Measurements from ENCODE around the gene TMEM190.

The TMEM190 gene

DNA sequence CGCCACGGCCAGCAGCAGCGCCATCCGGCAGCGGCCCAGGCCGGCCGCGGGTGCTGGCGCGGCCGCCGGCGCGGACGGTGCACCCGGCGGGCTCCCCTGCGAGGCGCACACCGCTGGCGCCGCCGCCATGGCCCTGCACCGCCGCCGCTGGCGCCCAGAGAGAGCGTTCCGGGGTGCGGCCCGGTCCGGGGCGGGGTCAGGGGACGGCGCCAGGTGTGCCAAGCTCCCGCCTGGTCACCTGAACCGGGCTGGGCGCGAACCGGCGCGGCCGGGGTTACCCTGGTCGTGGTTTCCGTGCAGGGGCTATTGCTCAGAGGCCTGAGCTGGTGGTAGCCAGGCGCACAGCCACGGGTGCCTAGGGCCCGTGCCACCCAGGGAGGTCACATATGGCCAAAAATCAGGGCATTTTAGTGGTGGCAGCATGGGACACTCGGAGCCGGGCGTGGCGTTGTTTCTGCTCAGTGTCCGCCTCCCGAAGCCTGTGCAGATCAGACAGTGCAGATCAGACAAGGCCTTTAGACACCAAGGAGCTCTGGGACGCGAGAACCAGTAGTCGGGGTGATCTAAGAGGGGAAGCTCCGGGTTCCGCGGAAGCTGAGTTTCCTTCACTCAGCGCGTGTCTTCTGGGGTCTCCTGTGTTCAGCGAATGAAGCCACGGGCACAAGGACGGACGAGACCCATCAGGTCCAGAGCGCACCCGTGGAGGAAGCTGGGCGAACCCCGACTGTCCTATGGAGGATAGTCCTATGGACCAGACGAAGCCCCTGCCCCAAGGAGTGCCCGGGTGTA is 7.7 kb downstream of the TMEM190 start, which contains the start of gene TMEM238:
Gene TMEM238 (minus strand): TSS at position 162 of the 789 bp plus-strand sequence. CDS start 33 bp downstream, at position 129.
- peak; percentile 64 for DNase-seq (ENCODE audit: low read depth)
- TF ChIP-seq, protein P1, sequence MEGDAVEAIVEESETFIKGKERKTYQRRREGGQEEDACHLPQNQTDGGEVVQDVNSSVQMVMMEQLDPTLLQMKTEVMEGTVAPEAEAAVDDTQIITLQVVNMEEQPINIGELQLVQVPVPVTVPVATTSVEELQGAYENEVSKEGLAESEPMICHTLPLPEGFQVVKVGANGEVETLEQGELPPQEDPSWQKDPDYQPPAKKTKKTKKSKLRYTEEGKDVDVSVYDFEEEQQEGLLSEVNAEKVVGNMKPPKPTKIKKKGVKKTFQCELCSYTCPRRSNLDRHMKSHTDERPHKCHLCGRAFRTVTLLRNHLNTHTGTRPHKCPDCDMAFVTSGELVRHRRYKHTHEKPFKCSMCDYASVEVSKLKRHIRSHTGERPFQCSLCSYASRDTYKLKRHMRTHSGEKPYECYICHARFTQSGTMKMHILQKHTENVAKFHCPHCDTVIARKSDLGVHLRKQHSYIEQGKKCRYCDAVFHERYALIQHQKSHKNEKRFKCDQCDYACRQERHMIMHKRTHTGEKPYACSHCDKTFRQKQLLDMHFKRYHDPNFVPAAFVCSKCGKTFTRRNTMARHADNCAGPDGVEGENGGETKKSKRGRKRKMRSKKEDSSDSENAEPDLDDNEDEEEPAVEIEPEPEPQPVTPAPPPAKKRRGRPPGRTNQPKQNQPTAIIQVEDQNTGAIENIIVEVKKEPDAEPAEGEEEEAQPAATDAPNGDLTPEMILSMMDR (IDR thresholded peaks at IDR 0.05; ENCODE audit: insufficient read depth, low read depth, low read length, missing control alignments): no peak
- peak within 1 kb of the TSS; percentile 74 for H3K4me3 ChIP-seq (ENCODE audit: low read depth, low read length)

DNA sequence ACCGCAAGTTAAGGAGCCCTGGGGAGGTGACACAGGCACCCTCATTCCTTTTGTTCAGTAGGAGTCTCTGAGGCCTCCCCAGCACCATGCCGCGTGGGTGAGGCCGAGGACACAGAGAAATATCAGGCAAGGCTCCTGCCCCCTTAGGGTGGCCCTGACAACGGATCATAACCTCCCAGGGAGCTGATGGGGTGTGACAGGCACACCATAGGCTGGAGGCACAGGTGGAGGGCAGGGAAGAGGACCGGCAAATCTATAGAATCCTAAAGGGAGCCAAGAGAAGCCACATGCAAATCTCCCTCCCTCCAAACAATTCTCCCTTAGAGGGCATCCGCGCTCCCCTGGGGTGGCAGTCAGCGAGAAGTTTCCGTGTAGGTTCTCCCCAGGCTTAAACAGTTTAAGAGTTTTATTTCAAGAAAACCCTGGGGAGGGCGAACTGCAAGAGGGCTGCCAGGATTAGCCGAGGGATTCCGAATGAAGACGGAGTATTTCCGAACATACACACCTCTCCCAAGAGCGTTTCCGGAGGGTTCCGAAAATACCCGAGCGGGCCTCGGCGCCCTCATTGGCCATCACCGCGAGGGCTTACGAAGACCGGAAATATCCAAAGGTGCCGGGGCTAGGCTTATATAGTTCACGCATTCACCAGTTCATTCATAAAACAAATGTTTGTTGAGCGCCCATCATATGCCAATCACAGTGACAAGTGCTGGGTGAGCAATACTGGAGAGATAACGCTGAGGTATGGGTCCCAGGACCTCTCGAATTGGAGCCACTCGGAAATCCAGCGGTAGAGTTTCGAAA is 8.5 kb downstream of the TMEM190 start:
- peak; percentile 97 for DNase-seq (ENCODE audit: low read depth)
- peak overlapping the region; percentile 74 for H3K4me3 ChIP-seq (ENCODE audit: low read depth, low read length)
- TF ChIP-seq, protein P1 (IDR thresholded peaks at IDR 0.05; ENCODE audit: insufficient read depth, low read depth, low read length, missing control alignments): no peak

DNA sequence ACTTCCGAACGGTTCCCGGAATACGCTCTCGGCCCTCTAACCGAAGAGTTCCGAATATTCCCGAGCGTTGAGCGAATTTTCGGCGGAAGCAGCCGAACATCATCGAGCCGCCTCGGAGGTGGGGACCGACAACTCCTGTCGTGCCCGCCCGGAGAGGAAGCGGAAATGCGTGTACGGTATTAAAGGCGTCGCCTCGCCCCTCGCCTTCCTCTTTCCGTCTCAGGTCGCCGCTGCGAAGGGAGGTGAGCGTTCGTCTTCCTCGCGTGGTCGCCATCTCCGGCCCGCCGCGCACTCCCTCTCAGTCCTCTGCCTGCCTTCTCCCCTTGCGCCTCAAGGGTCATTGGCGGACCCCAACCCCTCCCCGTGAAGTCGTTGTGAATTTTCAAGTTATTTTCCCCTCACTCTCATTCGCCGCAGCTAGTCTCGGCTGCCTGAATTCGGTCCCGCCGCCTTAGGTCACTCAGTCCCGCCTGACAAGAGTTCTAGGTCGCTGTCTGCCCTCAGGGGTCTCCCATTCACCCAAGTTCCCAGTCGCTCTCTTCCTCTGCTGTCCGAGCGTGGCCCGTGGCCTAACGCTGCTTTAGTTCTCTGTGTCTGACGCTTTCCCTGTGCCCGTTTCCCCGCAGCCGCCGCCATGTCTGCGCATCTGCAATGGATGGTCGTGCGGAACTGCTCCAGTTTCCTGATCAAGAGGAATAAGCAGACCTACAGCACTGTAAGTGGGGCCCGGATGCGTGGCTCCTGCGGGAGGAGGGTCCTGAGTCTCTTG is 9.3 kb downstream of the TMEM190 start, which contains the start of gene RPL28:
Gene RPL28 (plus strand): TSS at position 209 of the 769 bp plus-strand sequence. CDS start 426 bp downstream, at position 635.
- H3K4me3 ChIP-seq (ENCODE audit: low read depth, low read length): peak within 1 kb of the TSS; percentile 95
- TF ChIP-seq, protein P1 (IDR thresholded peaks at IDR 0.05; ENCODE audit: insufficient read depth, low read depth, low read length, missing control alignments): no peak
- peak; percentile 99 for DNase-seq (ENCODE audit: low read depth)

DNA sequence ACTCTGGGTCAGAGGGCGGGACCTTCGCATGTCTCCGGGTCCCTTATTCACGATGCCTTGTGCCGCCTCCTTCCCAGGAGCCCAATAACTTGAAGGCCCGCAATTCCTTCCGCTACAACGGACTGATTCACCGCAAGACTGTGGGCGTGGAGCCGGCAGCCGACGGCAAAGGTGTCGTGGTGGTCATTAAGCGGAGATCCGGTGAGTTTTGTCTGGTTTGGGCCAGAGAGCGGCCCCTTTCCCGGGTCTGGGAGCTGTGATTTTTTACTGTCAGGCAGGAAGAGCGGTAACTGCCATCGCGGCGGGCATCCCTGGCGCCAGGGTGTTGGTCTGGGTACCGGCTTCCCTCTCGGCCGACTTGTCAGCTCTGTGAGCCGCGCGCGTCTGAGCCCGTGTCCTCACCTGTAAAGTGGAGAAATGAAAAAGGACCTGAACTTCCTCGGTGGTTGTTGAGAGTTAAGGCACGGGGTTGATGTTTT is 9.9 kb downstream of the TMEM190 start:
- no peak for DNase-seq (ENCODE audit: low read depth)
- H3K4me3 ChIP-seq (ENCODE audit: low read depth, low read length): peak overlapping the region; percentile 95
- TF ChIP-seq, protein P1 (IDR thresholded peaks at IDR 0.05; ENCODE audit: insufficient read depth, low read depth, low read length, missing control alignments): no peak

DNA sequence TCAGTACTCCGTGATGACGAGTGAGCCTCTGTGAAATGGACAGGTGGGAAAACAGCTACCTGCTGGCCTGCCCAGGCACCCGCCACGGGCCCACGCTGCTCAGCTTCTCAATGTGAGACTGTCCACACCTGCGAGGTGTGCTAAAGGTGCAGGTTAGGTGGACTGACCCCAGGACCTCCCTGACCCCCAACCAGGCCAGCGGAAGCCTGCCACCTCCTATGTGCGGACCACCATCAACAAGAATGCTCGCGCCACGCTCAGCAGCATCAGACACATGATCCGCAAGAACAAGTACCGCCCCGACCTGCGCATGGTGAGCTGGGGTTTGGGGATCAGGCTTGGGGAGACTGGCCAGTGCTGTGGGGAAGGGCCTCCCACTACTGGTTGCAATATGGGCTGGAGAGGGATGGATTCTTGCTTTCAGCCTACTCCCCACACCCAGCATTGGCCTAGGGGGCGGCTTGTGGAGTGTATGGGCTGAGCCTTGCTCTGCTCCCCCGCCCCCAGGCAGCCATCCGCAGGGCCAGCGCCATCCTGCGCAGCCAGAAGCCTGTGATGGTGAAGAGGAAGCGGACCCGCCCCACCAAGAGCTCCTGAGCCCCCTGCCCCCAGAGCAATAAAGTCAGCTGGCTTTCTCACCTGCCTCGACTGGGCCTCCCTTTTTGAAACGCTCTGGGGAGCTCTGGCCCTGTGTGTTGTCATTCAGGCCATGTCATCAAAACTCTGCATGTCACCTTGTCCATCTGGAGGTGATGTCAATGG is 11.3 kb downstream of the TMEM190 start:
- H3K4me3 ChIP-seq (ENCODE audit: low read depth, low read length): peak overlapping the region; percentile 95
- no peak for DNase-seq (ENCODE audit: low read depth)
- TF ChIP-seq, protein P1 (IDR thresholded peaks at IDR 0.05; ENCODE audit: insufficient read depth, low read depth, low read length, missing control alignments): no peak
